Measurements from ENCODE around the gene LAMB1. TPM values are rescaled to one million over a fixed set of nuclear protein-coding genes. Genes with fewer than 3 reads are reported as not detected.

Gene LAMB1
- polyA plus RNA-seq, 1 donor from 2014 or later: 7.6 TPM

- Histone ChIP-seq H3K9me3 (ENCODE audit: low read length) (no peaks in the 10 kb centered on the region), H3K4me2 (ENCODE audit: low read length) (no peak overlapping the region), H3F3A (ENCODE audit: insufficient read depth, low read length, poor library complexity, severe bottlenecking) (no peaks in the 10 kb centered on the region), H3K27me3 (ENCODE audit: insufficient read depth, low read depth, low read length) (no peaks in the 10 kb centered on the region), H3K36me3 (ENCODE audit: insufficient read depth, low read length) (no peaks in the 10 kb centered on the region), H4K20me1 (ENCODE audit: insufficient read depth) (no peaks in the 10 kb centered on the region), H3K4me3 (ENCODE audit: low read length) (no peak overlapping the region), H3K79me2 (replicated peaks; ENCODE audit: insufficient read depth, low read length) (no peaks in the 10 kb centered on the region), H3K9me2 (ENCODE audit: insufficient read depth, low read length) (no peaks in the 10 kb centered on the region), H3K27ac (ENCODE audit: low read length) (no peak overlapping the region), H3K9ac (ENCODE audit: low read length) (no peak overlapping the region), H2AFZ (ENCODE audit: low read depth, low read length) (no peak overlapping the region)
- no peak for TF ChIP-seq POLR2AphosphoS5 (IDR thresholded peaks at IDR 0.05)
- no peak for TF ChIP-seq REST (IDR thresholded peaks at IDR 0.05; ENCODE audit: borderline replicate concordance)
These were observed 34.8 kb upstream of the LAMB1 start for GRCh38 chr7:108037741-108038140.

- Histone ChIP-seq H3K27ac (ENCODE audit: low read length) (no peak overlapping the region), H3K4me3 (ENCODE audit: low read length) (no peak overlapping the region), H3K27me3 (ENCODE audit: insufficient read depth, low read depth, low read length) (no peaks in the 10 kb centered on the region), H3F3A (ENCODE audit: insufficient read depth, low read length, poor library complexity, severe bottlenecking) (no peaks in the 10 kb centered on the region), H2AFZ (ENCODE audit: low read depth, low read length) (no peak overlapping the region), H4K20me1 (ENCODE audit: insufficient read depth) (no peaks in the 10 kb centered on the region), H3K79me2 (replicated peaks; ENCODE audit: insufficient read depth, low read length) (no peaks in the 10 kb centered on the region), H3K9ac (ENCODE audit: low read length) (no peak overlapping the region), H3K36me3 (ENCODE audit: insufficient read depth, low read length) (no peaks in the 10 kb centered on the region), H3K9me2 (ENCODE audit: insufficient read depth, low read length) (no peaks in the 10 kb centered on the region), H3K9me3 (ENCODE audit: low read length) (no peaks in the 10 kb centered on the region), H3K4me2 (ENCODE audit: low read length) (no peak overlapping the region)
- TF ChIP-seq POLR2AphosphoS5 (IDR thresholded peaks at IDR 0.05) (no peak), MXI1 (conservative IDR thresholded peaks at IDR 0.05; ENCODE audit: poor library complexity, severe bottlenecking) (no peak), EP300 (conservative IDR thresholded peaks at IDR 0.05; ENCODE audit: poor library complexity, severe bottlenecking) (no peak), TAF1 (IDR thresholded peaks at IDR 0.05; ENCODE audit: low read depth) (no peak), REST (IDR thresholded peaks at IDR 0.05; ENCODE audit: borderline replicate concordance) (no peak), RAD21 (conservative IDR thresholded peaks at IDR 0.05) (no peak), CTCF (IDR thresholded peaks at IDR 0.05; ENCODE audit: poor library complexity, severe bottlenecking) (no peak), EZH2 (IDR thresholded peaks at IDR 0.05; ENCODE audit: borderline replicate concordance, insufficient read depth, low read length, poor library complexity, severe bottlenecking) (no peak), SMC3 (conservative IDR thresholded peaks at IDR 0.05; ENCODE audit: poor library complexity) (no peak)
These were observed 34.2 kb upstream of the LAMB1 start for GRCh38 chr7:108037140-108037539.

Data from neural cell (in vitro differentiated cells).